ENCODE data around the gene ANO3.
A peak's percentile ranks its signal among the peaks of the same experiment; 100 is the strongest.

Gene ANO3

DNA sequence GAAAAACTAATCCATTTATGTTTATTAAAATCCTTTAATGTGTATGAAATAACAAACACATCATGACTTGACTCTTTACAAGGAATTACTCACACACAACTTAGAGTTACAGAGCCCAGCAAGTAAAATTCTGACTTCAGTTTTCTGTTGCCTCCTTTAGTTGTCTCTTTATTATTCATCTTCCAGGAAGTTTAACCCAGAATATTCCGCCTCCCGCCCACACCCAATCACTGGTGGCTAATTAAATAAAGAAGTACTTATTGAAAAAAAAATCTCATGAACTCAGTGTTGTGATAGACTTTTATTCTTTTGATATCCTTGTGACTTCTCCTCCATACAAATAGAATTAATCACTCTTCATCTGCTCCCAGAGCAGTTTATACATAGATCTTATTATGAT is 178.2 kb downstream of the ANO3 start:
- DNase-seq = no peak

DNA sequence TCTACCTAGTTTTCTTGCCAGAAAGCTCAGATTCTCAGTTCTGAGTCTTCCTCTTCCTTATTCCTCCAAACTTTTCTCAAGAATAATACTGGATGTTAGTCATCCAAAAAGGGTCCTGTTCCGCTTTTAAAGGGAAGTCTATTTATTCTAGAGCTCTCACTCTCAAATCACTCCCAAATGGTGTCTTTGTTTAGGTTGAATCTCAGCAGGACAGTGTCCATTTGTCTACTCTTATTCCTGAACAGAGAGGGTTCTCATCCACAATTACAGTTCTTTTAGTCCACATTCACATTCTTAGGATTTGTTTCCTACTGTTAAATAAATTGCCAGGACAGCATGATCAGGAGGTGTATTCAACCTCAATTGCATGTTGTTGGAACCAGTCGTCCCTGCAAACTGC is 178.8 kb downstream of the ANO3 start:
- DNase-seq = no peak

DNA sequence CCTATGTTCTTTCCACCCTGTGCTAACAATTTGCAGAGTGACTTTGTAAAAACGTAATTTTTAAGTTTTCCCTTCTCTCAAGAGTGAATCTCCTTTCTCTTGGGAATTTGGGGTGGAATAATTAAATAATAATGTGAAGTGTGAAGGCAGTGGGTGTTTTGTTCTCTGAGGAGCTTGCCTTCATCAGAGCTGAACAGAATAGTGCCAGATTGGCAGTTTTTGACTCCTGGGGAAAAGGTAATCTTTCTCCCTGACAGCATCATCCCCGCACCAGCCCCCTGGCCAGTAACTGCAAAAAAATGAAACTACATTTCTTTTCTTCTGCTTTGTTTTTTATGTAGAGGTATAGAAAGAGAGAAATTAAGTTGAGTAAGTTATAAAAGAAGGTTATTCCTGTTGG is 180.3 kb downstream of the ANO3 start:
- DNase-seq = no peak

DNA sequence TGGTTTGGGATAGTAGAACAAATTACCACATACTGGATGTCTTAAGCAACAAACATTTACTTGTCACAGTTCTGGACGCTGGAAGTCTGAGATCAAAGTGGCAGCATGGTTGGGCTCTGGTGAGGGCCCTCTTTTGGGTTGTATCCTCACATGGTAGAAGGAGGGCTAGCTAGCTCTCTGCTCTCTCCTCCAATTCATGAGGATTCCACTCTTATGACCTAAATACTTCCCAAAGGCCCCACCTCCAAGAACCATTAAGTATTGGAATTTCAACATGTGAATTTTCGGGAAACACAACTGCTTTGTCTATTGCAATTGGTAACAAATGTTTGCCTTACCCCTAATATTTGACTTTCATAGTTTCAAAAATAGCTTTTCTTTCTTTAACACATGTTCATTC is 187.5 kb downstream of the ANO3 start:
- DNase-seq = no peak

DNA sequence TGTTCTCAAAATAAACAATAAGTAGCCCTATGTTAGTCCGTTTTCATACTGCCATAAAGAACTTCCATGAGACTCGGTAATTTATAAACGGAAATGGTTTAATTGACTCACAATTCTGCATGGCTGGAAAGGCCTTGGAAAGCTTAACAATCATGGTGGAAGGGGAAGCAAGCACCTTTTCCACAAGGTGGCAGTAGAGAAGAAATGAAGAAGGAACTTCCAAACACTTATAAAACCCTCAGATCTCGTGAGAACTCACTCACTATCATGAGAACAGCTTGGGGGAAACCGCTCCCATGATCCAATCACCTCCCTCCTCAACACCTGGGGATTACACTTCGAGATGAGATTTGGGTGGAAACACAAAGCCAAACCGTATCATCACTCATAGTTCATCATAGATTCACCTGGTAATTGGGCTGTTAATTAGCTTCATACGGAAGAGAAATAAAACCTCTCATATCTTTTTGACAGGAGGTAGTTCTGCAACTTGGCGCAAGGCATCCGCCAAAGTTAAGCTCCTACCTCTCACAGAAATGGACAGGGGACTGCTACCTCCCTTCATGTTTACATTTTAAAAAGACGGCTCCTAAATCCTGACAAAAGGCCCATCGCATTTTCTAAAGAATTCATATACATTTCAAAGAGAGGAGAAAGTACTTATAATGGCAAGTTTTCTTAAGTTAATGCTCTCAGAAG is 191.1 kb downstream of the ANO3 start:
- peak; percentile 17 for DNase-seq

DNA sequence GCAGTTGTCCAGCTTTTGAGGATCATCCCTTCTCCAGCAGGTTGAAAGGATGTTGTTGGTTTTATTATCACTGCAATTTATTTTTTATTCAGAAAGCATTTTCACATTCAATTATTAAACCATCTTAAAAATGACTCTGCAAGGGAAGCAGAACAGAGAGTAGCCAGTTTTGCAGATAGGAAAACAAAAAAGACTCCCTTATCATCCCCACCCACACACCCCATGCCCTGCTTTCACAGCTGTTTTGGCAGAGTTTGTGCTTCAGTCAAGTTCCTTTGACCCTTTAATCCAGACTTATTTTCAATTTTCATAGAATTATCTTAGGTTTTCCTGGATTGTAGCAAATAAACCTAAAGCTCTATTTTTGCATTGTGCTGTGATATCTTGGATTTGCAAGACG is 195.8 kb downstream of the ANO3 start:
- no peak for DNase-seq

DNA sequence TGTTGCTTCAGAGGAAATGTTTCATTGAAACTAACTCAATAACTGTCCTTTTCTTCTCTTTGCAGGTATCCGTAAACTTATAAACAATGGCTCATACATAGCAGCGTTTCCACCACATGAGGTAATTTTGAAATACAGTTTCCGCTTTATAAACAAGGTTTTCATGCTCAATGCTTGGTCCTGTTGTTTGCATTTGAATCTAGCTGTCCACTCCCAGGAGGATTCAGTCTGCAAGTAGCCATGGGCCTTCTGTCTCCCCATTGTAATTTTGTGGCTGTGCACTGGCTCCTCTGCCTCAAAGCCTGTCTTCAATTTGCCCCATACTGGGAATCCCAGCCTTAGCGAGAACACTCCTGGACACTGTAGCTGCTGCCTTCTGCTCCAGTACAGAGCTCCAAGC is 205.4 kb downstream of the ANO3 start:
- no peak for DNase-seq

DNA sequence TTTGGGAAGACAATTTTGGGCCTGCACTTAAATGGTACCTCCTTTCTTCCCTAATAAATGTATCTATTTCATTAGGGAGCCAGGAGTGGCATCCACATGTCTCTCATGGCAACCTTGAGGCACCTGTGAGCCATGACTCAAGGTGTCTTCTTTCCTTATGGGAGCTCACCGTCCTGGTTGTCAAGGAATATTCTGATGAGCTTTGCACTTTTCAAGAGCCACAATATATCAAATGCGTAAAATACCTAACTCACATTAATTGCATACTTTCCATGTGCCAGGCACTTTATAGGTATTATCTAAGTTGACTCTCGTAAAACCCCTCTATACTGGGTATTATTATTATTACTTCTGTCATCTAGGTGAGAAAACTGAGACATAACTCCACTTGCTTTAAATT is 207.6 kb downstream of the ANO3 start:
- DNase-seq = no peak

DNA sequence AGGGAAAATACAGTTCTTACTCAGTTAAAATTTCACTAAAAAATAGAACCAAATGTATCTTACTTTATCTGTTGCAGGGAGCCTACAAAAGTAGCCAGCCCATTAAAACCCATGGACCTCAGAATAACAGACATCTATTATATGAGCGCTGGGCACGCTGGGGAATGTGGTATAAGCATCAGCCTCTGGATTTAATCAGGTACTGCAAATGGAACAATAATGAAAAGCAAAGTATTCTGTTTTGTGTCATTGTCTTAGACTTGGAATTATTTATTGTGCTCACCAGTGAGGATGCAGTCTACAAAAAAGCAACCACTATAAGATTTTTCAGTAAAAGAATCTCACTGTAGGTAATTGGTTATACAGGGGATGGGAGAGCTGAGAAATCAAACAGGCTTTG is 209.9 kb downstream of the ANO3 start:
- DNase-seq = no peak

DNA sequence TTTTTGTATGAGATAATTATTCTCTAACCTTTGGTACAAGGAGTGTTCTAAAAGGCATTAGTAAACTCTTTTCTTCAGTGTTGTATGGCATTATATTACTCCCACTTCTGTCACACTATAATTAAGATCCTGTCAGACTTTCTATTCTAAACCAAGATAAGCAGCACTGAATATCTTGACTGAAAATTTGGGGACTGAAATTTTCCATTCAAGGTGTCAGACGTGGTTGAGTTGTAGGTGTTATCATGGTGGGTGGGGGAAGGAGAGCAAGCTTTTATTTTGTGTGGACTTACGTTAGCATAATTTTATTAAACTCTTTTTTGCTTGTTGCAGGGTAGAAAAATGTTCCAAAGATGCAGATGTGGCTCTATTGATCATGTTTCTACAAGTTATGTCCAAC is 217.2 kb downstream of the ANO3 start:
- no peak for DNase-seq

DNA sequence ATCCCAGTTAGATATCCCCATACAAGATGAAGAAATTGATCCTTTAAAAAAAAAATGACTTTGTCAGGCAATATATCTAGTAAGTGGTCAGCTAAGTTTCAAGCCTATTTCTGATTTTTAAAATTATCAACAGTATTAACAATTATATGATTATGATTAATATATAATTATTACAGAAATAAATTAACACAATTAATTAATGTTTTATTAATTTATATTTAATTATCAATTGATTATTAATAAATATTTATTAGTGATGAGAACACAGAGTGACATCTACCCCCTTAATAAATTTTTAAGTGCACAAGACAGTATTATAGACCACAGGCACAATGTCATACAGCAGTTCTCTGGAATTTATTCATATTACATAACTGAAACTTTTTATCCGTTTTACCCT is 218.1 kb downstream of the ANO3 start:
- DNase-seq = no peak

DNA sequence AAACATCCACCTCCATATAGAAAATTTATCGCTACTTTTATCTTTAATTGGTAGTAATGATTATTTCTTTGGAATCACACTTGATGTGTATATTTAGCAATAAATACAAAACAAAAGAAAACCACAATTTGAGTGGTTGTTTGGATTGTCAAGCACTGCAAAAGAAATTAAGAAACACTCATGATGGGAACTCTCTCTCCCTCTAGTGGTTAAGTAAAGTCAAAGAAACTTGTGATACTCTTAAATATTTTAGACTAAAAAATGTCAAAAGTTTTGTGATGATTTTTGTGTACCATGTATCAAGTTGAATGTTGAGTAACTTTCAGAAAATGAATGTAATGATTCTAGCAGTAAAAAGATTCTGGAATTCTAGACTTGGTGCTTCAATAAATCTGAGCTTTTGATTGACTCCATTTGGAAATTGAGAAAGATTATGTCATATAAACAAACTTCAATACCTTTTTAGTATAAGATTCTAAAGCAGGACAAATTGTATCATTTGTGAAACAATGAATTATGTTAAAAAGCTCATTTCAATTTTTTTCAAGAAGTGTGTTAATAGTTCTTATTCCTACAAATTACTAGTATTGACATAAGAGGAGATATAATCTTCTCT is 219.4 kb downstream of the ANO3 start:
- DNase-seq = no peak

DNA sequence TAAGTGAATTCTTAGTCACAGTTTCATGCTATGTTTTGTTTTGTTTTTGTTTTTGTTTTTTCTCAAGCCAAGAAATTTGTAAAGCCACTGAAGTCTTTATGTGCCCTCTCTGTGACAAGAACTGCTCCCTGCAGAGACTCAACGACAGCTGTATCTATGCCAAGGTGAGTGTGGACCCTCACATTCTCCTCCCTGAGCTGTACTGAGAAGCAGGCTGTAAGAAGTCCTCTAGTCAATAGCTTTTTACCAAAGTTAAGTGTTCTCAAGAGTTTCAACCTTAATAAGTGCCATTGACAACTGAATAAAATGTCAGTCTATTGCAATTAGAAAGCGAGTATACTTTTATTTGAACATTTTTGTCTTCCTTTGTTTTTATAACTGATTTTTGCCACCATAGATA is 221.3 kb downstream of the ANO3 start:
- DNase-seq = no peak

DNA sequence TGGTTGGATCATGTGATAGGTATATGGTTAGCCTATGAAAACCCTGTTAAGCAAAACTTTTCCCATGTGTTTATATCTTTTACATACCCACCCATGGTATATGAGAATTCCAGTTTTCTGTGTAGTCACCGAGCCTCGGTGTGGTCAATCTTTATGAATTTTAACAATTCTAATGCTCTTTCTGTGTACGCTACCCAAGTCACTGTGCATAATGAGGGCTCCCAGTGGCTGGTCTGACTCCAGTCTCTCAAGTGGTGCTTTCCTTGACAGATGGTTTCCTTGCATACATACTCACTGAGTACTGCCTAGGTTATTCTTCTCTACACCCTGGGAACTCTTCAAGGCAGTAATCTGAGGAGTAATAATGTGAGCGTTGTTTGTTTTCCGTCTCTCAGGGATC is 222.5 kb downstream of the ANO3 start:
- DNase-seq = no peak

DNA sequence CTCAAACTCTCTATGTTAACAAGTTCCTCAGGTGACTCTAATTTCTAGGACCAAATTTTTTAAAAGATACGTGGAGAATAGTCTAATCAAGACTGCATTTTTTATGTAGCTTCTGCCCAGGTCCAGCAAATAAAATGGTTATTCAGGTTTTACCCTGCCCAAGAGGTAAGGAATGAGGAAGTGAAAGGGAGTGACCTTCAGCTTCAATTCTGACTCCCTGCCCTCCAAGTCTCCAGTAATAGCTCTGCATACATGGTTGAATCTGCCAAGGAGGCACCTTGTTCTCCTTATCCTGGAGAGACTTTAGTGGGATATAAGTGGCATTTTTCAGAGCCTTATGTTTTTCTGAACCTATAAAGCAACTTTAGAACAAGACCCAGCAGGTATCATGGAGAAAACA is 224.7 kb downstream of the ANO3 start:
- no peak for DNase-seq

DNA sequence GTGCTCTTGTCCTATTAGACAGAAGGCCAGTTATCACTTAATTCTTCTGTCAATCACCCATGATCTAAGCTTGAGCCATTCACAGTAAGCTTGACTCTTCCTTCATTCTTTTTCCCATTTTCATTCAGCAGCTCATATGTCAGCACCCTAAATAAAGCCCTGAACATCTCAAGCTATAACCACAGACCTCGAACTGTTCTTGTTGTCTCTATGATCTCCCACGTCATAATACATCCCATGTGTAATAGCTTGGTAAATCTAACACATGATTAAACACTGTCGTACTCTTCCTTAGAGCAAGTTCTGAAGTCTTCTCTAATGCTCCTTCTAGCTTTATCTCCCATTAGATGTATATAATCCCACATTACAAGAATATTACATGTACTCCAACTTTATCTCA is 225.7 kb downstream of the ANO3 start:
- no peak for DNase-seq

DNA sequence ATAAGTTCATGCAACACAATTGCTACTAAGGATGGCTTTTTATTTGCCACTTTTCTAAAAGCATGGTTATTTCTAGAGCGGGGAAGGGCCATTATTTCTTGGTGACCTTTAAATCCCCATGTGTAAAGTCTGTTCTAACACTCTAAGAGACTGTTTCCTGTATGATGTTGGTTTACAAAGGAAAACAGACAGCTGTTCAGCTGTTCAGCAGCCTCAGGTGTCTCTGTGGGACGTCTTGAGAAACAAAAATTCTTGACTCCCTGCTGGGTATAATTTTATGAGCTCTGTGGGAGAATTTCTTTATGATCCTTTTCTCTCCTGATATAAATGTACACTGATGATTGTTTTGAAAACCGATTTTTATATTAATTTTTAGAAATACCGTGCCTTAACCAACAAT is 226.3 kb downstream of the ANO3 start:
- no peak for DNase-seq

DNA sequence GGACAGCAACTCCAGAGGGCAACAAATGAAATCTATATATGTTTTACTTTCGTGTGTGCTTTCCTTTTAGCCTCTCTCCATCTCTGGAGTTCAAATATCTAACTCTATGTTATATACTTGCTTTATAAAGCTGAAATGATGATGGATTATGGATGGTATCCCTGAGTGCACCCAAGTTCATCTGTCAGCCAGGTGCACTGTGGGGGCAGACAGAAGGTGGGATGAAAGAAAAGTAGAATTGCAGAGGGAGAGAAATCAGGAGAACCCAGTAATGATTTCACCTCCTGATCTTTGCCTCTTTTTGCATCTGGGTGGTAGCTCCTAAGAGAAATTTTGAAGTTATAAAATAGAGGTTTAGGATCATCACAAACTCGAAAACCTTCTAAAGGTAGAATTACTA is 237.7 kb downstream of the ANO3 start:
- no peak for DNase-seq

DNA sequence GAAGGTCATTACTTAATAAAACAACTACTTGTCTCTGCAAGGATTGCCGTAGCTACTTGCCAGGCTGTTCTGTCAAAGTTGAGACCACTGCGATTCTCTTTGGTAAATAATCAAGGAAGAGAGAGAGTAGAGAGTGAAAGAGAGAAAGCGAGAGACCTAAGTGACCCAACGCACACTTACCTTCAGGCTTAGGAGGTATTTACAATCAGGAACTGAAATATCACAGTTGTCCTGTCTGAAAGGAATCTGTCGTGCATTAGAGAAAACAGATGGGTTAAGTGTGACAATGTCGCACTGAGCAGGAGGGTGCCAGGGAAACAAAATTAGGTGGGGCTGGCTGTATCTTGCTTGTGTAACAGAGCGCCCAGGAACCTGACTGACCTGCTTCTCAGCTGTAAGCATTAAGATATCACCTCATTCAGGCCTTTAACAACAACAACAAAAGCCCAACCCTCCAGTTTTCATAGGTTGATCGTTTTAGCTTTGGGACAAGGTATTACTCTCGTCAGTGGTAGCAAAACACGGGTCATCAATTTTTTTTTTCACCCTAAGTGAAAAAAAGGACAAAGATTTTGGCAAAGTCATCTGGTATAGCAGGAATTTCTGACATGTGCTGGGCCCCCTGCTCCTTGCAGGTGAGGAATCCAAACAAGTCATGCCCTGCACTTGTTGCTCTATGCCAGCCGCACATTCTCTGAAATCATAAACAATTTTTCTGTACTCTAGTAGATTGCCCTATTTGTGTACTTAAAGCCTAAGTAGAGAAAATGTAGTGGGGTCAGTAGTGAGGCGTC is 240.1 kb downstream of the ANO3 start, which contains the start of gene MUC15:
MUC15 (minus strand) TSS at position 403 of the 794 bp plus-strand sequence. CDS start 5,169 bp downstream, outside the sequence.
- no peak for DNase-seq

DNA sequence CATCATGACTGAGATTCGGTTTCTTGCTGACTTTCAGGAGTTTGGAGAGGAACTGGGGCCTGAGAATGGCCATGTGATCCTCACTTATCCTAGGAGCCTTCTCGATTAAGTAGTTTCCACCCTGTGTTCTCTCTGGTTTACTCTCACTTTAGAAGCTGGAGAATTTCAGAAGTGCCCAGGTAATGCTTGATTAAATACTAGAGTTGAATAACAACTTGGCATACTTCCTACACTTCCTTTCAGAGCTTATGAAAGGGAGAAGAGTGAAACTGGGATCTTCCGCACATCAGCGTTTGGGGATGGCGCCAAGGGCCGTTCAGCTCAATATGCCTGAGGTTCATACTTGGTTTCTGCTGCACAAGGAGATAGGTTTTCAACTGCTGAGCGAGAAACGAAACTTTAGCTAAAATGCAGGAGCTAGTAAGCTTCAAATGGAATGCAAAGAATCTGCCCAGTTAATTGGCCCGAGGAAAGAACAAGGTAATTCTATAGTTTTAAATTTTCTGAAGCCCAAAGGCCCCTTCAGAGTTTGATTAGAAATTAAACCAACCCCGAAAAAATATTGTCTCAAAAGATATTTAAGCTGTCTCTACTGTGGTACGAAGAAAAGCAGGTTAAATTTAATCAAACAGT is 241.0 kb downstream of the ANO3 start:
- DNase-seq = no peak

DNA sequence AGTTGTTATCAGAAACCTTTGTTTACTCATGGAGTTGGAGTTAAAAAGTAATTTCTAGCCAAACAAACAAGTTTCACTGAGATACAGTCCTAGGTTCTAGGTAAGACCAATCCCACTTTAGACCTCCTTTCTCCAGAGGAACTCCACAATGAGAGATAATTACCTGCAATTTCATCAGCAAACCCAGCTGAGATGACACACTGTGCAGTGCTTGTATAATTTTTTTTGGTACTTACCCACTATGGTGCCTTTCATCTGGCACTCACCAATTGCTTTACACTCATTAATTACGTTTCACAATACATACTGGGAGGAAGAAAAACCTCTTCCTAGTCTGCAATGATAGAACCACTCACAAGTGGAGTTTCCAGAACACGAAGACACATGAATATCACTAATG is 242.0 kb downstream of the ANO3 start:
- no peak for DNase-seq

DNA sequence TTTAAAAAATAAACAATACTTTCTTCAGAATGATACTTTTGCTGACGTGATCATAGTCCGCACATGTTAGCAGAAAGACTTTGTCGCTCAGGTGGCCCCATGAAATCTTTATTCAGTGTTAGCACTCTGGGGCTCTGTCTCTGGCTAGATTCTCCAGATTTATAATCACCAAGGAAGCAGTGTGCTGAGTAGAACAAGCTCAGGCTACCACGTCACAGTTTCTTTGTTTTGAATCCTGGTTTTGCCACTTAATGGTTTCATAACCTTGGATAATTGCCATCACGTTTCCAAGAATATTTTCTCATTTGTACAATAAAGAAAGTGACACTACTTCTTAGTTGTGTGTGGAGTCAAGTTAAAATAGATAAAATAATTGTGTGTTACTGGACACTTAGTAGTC is 244.0 kb downstream of the ANO3 start:
- DNase-seq = no peak

DNA sequence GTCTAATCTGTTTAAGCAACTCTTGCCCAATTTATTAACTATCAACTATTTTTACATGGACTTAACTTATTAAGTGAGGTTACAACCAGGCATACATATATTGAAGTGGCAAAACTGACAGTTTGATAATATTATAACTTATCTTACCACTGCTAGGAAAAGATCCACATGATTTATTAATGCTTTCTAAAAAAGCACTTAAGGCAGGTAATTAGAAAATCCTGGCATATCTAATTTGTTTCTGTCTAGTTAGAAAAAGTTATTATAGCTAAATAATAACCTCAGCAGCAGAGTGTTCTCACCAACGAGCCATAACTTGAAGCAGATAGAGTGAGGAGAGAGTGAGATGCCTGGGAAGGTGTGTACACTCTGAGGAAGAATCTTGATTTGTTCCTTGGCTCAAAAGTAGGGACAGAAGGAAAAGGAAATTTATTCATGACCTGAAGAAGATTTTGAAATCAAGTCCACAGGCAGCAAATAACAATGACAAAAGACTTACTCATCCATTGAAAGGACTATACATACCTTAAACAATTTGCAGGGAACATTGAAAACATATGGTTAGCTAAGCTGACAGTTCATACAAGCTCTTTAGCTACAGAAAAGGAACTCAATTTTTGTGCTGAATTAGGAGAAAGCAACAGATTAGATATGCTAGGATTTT is 247.2 kb downstream of the ANO3 start:
- no peak for DNase-seq

All from hematopoietic multipotent progenitor cell treated with erythropoietin and hydrocortisone succinate and interleukin-3 and kit ligand, for 8 days (in vitro differentiated cells).